Tibial nerve (tissue), 4 donors: Measurements from ENCODE around the gene CNPY3. TPM values are rescaled to one million over a fixed set of nuclear protein-coding genes. Genes with fewer than 3 reads are reported as not detected.
"Not testable (repeated sequence)": the region's sequence is repeated elsewhere in the genome, so short reads cannot be mapped to it uniquely, and the experiment has no call there.

Experiments used
- DNase-seq, 2 donors: peaks; one replicate each; pipeline ENCODE4 v3.0.0-alpha.2; 2019; ENCODE audit warnings: low spot score in 2 of 2
- H3K27ac ChIP-seq, 4 donors: fragments of 200-600 bp; sonication (generic) in 3 of 4; one replicate each; pipeline ENCODE4 v1.5.1; 2017 to 2019; ENCODE audit warnings: mild to moderate bottlenecking in 1 of 4
- H3K27me3 ChIP-seq, 2 donors: fragments of 200-600 bp; sonication (generic) in 1 of 2; one replicate each; pipeline versions ENCODE4 v1.5.1 to v1.6.0; 2017 to 2019
- H3K36me3 ChIP-seq, 3 donors: fragments of 200-600 bp; sonication (generic); one replicate each; pipeline ENCODE4 v1.5.1; 2018 to 2019
- H3K4me1 ChIP-seq, 4 donors: fragments of 200-600 bp; sonication (generic) in 3 of 4; one replicate each; pipeline ENCODE4 v1.5.1; 2017 to 2019
- H3K4me3 ChIP-seq, 4 donors: fragments of 200-600 bp; sonication (generic) in 3 of 4; one replicate each; pipeline ENCODE4 v1.5.1; 2017 to 2019; ENCODE audit warnings: mild to moderate bottlenecking in 1 of 4, moderate library complexity in 1 of 4
- H3K9me3 ChIP-seq, 4 donors: fragments of 200-600 bp; sonication (generic) in 3 of 4; one replicate each; pipeline ENCODE4 v1.5.1; 2017 to 2019
- EP300 ChIP-seq, 2 donors: sonication (generic); formaldehyde crosslinking; IDR thresholded peaks; one replicate each; pipeline ENCODE4 v1.6.1; 2017; ENCODE audit warnings: antibody characterized with exemption in 2 of 2, mild to moderate bottlenecking in 1 of 2
- POLR2A ChIP-seq, 2 donors: fragments of 450-650 bp; IDR thresholded peaks; one replicate each; pipeline ENCODE4 v1.6.1; 2017; ENCODE audit warnings: antibody characterized with exemption in 2 of 2, mild to moderate bottlenecking in 2 of 2, moderate library complexity in 2 of 2
- WGBS, 2 donors: methylation state at CpG; one replicate each; pipeline ENCODE4 v1.1.5; 2018; 5-methylcytosine and 5-hydroxymethylcytosine counted together
- total RNA-seq, 4 donors: library from RNA; depleted of rRNA; stranded (reverse); fragments of >200 nt; gene quantifications; one replicate each; pipeline ENCODE4 v1.1.0, GENCODE V29; 2016
- TF ChIP-seq, protein P1 (sequence below), 5 experiments: fragments of 200-600 bp in 3 of 5; fragments of 450-650 bp in 2 of 5; sonication (generic) in 3 of 5; IDR thresholded peaks; one replicate each; pipeline ENCODE4 v1.5.1; 2016 to 2019; ENCODE audit warnings: antibody characterized with exemption in 5 of 5, mild to moderate bottlenecking in 3 of 5, moderate library complexity in 2 of 5

The CNPY3 gene
- total RNA-seq, 4 donors from 2014 or later = 42.6 to 50.3 (median 47.1) TPM

DNA sequence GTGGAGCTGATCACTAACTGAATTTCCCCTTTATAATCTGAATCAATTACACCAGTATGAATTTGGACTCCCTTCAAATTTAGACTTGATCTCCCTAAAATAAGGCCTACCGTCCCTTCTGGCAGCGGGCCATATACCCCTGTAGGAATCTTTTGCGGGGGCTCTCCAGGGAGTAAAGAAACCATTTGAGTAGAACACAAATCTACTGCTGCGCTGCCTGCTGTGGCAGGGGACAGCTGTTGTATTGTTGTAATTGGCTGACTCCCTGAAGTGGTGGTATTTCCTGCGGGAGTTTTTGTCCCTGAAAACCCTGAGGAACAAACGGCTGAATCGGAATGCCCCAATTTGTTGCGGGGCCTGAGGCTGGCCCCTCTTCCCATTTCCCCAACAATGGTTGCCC is 29.4 kb upstream of the CNPY3 start:
- no peak overlapping the region for H3K4me3 ChIP-seq
- 35 to 39% methylated on average over 8 of the region's 8 CpGs for WGBS, 2 donors
- DNase-seq = no peak
- no peaks in the 10 kb centered on the region for H3K27me3 ChIP-seq
- TF ChIP-seq POLR2A (IDR thresholded peaks at IDR 0.05) = no peak
- no peak for TF ChIP-seq EP300 (IDR thresholded peaks at IDR 0.05)
- TF ChIP-seq, protein P1, sequence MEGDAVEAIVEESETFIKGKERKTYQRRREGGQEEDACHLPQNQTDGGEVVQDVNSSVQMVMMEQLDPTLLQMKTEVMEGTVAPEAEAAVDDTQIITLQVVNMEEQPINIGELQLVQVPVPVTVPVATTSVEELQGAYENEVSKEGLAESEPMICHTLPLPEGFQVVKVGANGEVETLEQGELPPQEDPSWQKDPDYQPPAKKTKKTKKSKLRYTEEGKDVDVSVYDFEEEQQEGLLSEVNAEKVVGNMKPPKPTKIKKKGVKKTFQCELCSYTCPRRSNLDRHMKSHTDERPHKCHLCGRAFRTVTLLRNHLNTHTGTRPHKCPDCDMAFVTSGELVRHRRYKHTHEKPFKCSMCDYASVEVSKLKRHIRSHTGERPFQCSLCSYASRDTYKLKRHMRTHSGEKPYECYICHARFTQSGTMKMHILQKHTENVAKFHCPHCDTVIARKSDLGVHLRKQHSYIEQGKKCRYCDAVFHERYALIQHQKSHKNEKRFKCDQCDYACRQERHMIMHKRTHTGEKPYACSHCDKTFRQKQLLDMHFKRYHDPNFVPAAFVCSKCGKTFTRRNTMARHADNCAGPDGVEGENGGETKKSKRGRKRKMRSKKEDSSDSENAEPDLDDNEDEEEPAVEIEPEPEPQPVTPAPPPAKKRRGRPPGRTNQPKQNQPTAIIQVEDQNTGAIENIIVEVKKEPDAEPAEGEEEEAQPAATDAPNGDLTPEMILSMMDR (IDR thresholded peaks at IDR 0.05) = no peak
- H3K36me3 ChIP-seq = no peaks in the 10 kb centered on the region
- H3K27ac ChIP-seq = no peak overlapping the region
- H3K4me1 ChIP-seq = peaks cover 0 to 6% (median 3%) of the 10 kb centered on the region in 4 donors
- H3K9me3 ChIP-seq = no peaks in the 10 kb centered on the region

GRCh38 chr6:42901538-42901957 is 27.7 kb upstream of the CNPY3 start:
- Histone ChIP-seq H3K4me1 (peaks cover 0 to 6% (median 3%) of the 10 kb centered on the region in 4 donors), H3K36me3 (no peaks in the 10 kb centered on the region), H3K27ac (no peak overlapping the region), H3K4me3 (no peak overlapping the region), H3K9me3 (no peaks in the 10 kb centered on the region), H3K27me3 (no peaks in the 10 kb centered on the region)
- TF ChIP-seq, protein P1 (IDR thresholded peaks at IDR 0.05) = peak; percentile 85 to 93 (median 90)
- peak in 1 of 2 donors; percentile 36 for TF ChIP-seq EP300 (IDR thresholded peaks at IDR 0.05)
- no peak for TF ChIP-seq POLR2A (IDR thresholded peaks at IDR 0.05)
- DNase-seq = peak; percentile 35 to 92
- 1 to 7% methylated on average over 11 of the region's 11 CpGs for WGBS, 2 donors

- 75 to 77% methylated on average over 22 of the region's 22 CpGs for WGBS, 2 donors
- not testable (repeated sequence) for H3K27ac ChIP-seq, H3K27me3 ChIP-seq
These were observed 26.6 kb upstream of the CNPY3 start for GRCh38 chr6:42902429-42903263.

GRCh38 chr6:42904467-42904866 is 24.8 kb upstream of the CNPY3 start:
- H3K4me3 ChIP-seq = no peak overlapping the region
- DNase-seq = no peak
- 85 to 96% methylated on average over 10 of the region's 10 CpGs for WGBS, 2 donors
- H3K9me3 ChIP-seq = no peaks in the 10 kb centered on the region
- H3K27me3 ChIP-seq = no peaks in the 10 kb centered on the region
- no peaks in the 10 kb centered on the region for H3K36me3 ChIP-seq
- no peak overlapping the region for H3K27ac ChIP-seq
- H3K4me1 ChIP-seq = peaks cover 0 to 6% (median 3%) of the 10 kb centered on the region in 4 donors
- TF ChIP-seq POLR2A (IDR thresholded peaks at IDR 0.05) (no peak), EP300 (IDR thresholded peaks at IDR 0.05) (no peak)
- TF ChIP-seq, protein P1 (IDR thresholded peaks at IDR 0.05) = no peak

More at GRCh38 chr6:42902429-42903263, 26.6 kb upstream of the CNPY3 start:
- not testable (repeated sequence) for H3K9me3 ChIP-seq, H3K4me1 ChIP-seq, H3K36me3 ChIP-seq, H3K4me3 ChIP-seq, DNase-seq

DNA sequence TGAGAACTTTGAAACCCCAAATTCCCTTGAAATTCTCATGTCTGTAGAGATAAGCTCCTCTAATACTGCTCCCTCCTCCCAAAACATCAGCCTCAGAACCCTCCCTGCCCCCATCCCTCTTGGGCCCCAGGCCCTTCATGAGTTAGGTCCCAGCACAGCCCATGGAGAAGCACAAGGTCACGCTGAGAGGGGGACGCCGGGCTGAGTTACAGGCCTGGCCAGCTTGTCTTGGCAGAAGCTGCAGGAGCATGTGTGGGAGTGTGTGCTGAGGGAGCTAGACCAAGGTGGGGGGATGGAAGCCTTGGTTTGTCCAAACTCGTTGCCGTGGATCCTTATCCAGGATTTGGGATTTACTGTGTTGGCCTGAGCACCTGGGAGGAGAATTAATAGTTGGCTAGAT is 21.9 kb upstream of the CNPY3 start:
- no peak overlapping the region for H3K4me3 ChIP-seq
- H3K27me3 ChIP-seq = peaks cover 0 to 15% of the 10 kb centered on the region in 2 donors
- H3K9me3 ChIP-seq = no peaks in the 10 kb centered on the region
- DNase-seq = no peak
- H3K4me1 ChIP-seq = peaks cover 0 to 8% (median 0%) of the 10 kb centered on the region in 4 donors
- TF ChIP-seq, protein P1 (IDR thresholded peaks at IDR 0.05) = no peak
- TF ChIP-seq POLR2A (IDR thresholded peaks at IDR 0.05) (no peak), EP300 (IDR thresholded peaks at IDR 0.05) (no peak)
- H3K27ac ChIP-seq = no peak overlapping the region
- 46 to 49% methylated on average over 2 to 5 of the region's 5 CpGs for WGBS, 2 donors
- H3K36me3 ChIP-seq = no peaks in the 10 kb centered on the region
